HG03520 (cell line): ENCODE results near the gene TOX4.
"Not testable (repeated sequence)": the region's sequence is repeated elsewhere in the genome, so short reads cannot be mapped to it uniquely, and the experiment has no call there.

Experiments
- ATAC-seq: cut with Tn5 transposase; IDR thresholded peaks from one replicate; pipeline ENCODE4 v1.9.1; 2021; ENCODE audit warnings: mild to moderate bottlenecking, moderate library complexity; ENCODE audit not compliant: unreplicated experiment

The TOX4 gene

GRCh38 chr14:21534576-21534975, 57.6 kb downstream of the TOX4 start:
- ATAC-seq = no peak

DNA sequence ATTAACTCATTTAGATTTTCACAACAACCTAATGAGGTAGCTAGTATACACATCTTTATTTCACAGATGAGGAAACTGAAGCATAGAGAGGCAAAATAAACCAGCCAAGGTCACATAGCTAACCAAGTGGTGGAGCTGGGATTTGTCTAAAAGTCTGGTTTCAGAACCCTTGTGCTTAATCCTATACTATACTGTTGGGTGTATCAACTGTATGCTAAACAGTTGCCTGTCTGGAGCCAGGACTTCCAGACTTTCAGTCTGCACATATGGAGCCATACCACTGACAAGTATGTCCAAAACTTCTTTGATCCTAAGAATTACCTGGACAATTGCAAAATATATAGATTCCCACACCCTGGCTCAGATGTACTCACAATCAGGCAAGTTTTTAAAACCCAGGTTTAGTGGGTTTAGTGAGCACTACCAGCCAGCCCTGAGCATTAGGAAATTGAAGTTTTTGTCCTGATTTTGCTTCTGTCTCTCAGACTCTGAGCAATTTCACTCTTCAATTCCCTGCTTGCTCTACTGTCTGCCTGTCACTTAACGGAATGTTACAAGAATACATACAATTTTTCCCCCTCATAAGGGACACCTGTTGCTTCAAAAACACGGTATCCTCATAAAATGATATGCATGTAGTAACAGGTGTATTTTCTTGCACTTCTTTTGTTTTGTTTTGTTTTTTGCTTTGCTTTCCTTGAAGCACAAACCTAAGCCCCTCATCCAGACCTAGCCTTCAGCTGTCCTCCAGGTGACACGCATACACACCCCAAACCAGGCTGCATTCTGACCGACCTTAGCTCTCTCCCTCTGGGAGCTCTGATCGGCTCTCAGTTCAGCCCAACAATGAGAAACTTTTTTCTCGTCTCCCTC, 58.8 kb downstream of the TOX4 start:
- ATAC-seq = no peak

- no peak for ATAC-seq
Observed at GRCh38 chr14:21536418-21537089, 59.6 kb downstream of the TOX4 start.

- no peak for ATAC-seq
Observed at GRCh38 chr14:21537090-21537424, 60.1 kb downstream of the TOX4 start.

DNA sequence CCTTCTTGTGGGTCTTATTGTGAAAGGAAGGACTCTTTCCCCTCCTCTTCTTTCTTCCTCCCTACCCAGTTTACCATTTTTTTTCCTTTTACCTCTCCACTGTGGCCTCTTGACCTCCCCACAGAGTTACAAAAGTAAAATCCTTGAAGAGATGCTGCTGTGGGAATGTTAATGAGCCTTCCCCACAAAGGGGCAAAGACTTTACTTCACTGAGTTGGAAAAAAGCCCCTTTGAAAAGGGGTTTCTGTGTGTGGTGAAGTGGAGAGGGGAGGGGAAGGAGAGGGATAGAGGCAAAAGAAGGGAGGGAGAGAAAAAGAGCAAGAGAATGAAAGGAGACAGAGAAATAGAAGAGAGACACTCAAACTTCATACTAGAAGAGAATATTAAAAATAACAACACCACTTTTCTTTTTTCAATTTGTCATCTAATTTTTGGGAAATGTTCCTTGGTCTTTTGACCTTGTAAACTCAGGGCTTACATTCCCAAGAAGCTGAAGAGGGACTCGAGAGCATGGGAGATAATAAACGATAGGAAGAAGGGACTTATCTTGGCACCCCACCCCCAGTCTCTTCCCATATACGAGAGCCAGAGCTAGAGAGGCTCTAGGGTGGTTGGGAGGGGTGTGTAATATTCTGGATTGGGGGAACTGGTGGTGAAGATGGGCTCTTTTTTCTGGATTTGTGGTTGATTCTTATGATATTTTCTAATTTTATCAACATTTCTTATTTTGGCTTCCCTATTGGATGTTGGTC, 62.4 kb downstream of the TOX4 start:
- no peak for ATAC-seq

- ATAC-seq = no peak
Observed at GRCh38 chr14:21541413-21542074, 64.5 kb downstream of the TOX4 start.

DNA sequence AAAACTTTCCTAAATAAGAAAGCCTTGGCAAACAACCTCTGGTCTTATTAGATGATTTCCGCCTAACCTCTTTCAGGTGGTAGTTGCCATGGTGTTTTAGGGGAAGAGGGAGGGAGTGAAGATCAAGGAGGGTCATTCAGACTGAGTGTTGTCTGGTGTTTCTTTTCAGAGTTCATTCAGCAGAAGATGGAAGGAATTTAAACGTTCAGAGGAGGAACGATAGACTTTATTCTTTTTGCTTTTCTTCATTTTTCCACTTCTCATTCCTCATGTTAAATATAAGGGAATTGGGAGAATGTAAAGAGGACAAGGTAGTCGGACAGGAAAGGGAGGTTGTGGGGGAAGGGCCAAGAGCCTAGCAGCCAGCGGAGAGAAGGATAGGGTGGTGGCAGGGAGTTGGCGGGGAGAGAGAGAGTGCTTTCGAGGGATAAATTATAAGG, 66.5 kb downstream of the TOX4 start:
- no peak for ATAC-seq

- ATAC-seq = no peak
Observed at GRCh38 chr14:21543963-21544362, 67.0 kb downstream of the TOX4 start.

- ATAC-seq = not testable (repeated sequence)
Observed at GRCh38 chr14:21544588-21544987, 67.6 kb downstream of the TOX4 start.
